H1 (cell line): Measurements from ENCODE around the gene TNFRSF8. TPM values are rescaled to one million over a fixed set of nuclear protein-coding genes. Genes with fewer than 3 reads are reported as not detected.

Source experiments
- CHD7 ChIP-seq: fragments of 300-600 bp; sonication (generic); IDR thresholded peaks from 2 replicates; pipeline ENCODE4 v1.7.1; 2012; ENCODE audit warnings: low read length, moderate library complexity, mild to moderate bottlenecking, inconsistent platforms; ENCODE audit not compliant: insufficient replicate concordance
- E2F6 ChIP-seq: IDR thresholded peaks from 2 replicates; pipeline ENCODE4 v1.6.1; 2012; ENCODE audit warnings: inconsistent platforms
- GABPA ChIP-seq: IDR thresholded peaks from 2 replicates; pipeline ENCODE4 v1.6.1; 2011; ENCODE audit warnings: mild to moderate bottlenecking, low read length, moderate library complexity, borderline replicate concordance; ENCODE audit not compliant: insufficient read depth
- HDAC2 ChIP-seq, 2 experiments: fragments of 300-600 bp in 1 of 2; sonication (generic) in 1 of 2; IDR thresholded peaks; 2 replicates each; pipeline ENCODE4 v1.6.1; 2011 to 2012; ENCODE audit warnings: low read depth in 2 of 2, low read length in 2 of 2, mild to moderate bottlenecking in 2 of 2, moderate library complexity in 2 of 2, borderline replicate concordance in 1 of 2, inconsistent platforms in 1 of 2
- KDM4A ChIP-seq: IDR thresholded peaks from one replicate; pipeline ENCODE4 v1.7.1; 2012; ENCODE audit warnings: low read depth, mild to moderate bottlenecking, moderate library complexity, low read length, inconsistent platforms; ENCODE audit not compliant: severe bottlenecking
- TAF1 ChIP-seq: IDR thresholded peaks from 2 replicates; pipeline ENCODE4 v1.6.1; 2011; ENCODE audit warnings: mild to moderate bottlenecking, low read depth, low read length
- polyA plus RNA-seq, 7 experiments: library from polyadenylated mRNA; depleted of rRNA in 3 of 7; stranded (reverse) in 5 of 7; unstranded in 2 of 7; fragments of >200 nt in 5 of 7; fragments of 200-250 nt in 2 of 7; gene quantifications; 1 replicate in 5 of 7; 2 replicates in 1 of 7; 4 replicates in 1 of 7; pipeline versions ENCODE4 v1.2.1 to v1.2.3, GENCODE V29; 2011 to 2013; ENCODE audit warnings: missing spikeins in 2 of 7, mixed read lengths in 2 of 7
- total RNA-seq: library from RNA; stranded (reverse); fragmentation: NEBNext Ultra II Directional; extraction: Animal tissue kit (Norgen Biotek cat#: 25700); gene quantifications from 2 replicates; pipeline ENCODE4 v1.2.1, GENCODE V29; 2021

Gene TNFRSF8
- total and polyA plus RNA-seq, 2 of the 8 experiments (the other 6 are each of a cell fraction or from before 2014, with no cell fraction given), result 23.2 to 32.7 TPM

DNA sequence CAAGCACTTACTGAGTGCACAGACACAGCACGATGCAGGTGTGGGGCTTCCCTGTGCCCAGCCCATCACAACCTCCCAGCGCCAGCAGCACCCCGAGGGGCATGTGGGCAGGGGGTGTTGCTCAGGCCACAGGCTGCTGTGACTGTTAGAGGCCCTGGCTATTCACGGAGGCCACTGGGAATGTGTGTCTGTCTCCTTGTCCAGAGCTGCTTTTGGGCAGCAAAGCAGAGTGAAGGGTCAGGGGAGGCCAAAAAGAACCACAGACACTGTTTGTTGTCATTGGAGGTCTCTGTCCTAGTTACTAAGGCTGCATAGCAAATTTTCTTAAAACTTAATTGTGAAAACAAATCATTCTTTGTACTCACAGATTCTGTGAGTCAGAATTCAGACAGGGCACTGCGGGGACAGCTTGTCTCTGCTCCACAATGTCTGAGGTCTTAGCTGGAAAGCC lies 49.6 kb downstream of the TNFRSF8 start (continued):
- TF ChIP-seq CHD7 (no peak), HDAC2 (IDR thresholded peaks at IDR 0.05; ENCODE audit: borderline replicate concordance in 1 of 2, low read depth in 2 of 2, low read length in 2 of 2) (no peak), GABPA (no peak), E2F6 (no peak), TAF1 (no peak), KDM4A (no peak)
